Measurements from ENCODE around the gene MUC5AC. TPM values are rescaled to one million over a fixed set of nuclear protein-coding genes. Genes with fewer than 3 reads are reported as not detected.
"Not testable (repeated sequence)": the region's sequence is repeated elsewhere in the genome, so short reads cannot be mapped to it uniquely, and the experiment has no call there.

The MUC5AC gene
- total RNA-seq, 2 experiments from 2014 or later = not detected

GRCh38 chr11:1209371-1210057 lies 51.8 kb downstream of the MUC5AC start:
- no peak overlapping the region for H3K27ac Mint-ChIP-seq

GRCh38 chr11:1211838-1212237 lies 54.1 kb downstream of the MUC5AC start:
- peaks cover 35 to 39% of the 10 kb centered on the region in 2 experiments for H3K9me3 ChIP-seq (ENCODE audit: control insufficient read depth in 1 of 2, insufficient read depth in 1 of 2, low read length in 2 of 2)
- no peaks in the 10 kb centered on the region for H3K27me3 ChIP-seq (ENCODE audit: control insufficient read depth in 1 of 2, insufficient read depth in 2 of 2, low read length in 2 of 2)
- ChIA-PET CTCF (no interaction called here), POLR2A (no interaction called here)
- H3K4me3 ChIP-seq (ENCODE audit: low read length) = no peak overlapping the region
- no peaks in the 10 kb centered on the region for H3K4me1 Mint-ChIP-seq (ENCODE audit: low read depth)
- no peaks in the 10 kb centered on the region for H3K36me3 ChIP-seq (ENCODE audit: insufficient read depth, low read length)
- H3K4me3 Mint-ChIP-seq = no peak overlapping the region
- TF ChIP-seq CTCF (IDR thresholded peaks at IDR 0.05) = no peak
- no peak for DNase-seq
- intact Hi-C loops (cut with DNase I, micrococcal nuclease) = no loop called here
- H3K9me3 Mint-ChIP-seq = peaks cover 11% of the 10 kb centered on the region
- peaks cover 9% of the 10 kb centered on the region for H3K27me3 Mint-ChIP-seq
- no peak for ATAC-seq (ENCODE audit: poor library complexity)
- no peaks in the 10 kb centered on the region for H3K4me1 ChIP-seq (ENCODE audit: insufficient read depth, low read length)
- no peaks in the 10 kb centered on the region for H3K36me3 Mint-ChIP-seq (ENCODE audit: low read depth)
- H3K27ac ChIP-seq (ENCODE audit: low read depth in 1 of 2, low read length in 2 of 2) = no peak overlapping the region
- no peak overlapping the region for H3K27ac Mint-ChIP-seq

More at GRCh38 chr11:1209371-1210057, 51.8 kb downstream of the MUC5AC start:
- H3K27ac ChIP-seq (ENCODE audit: low read depth in 1 of 2, low read length in 2 of 2) = no peak overlapping the region
- peaks cover 29 to 35% of the 10 kb centered on the region in 2 experiments for H3K9me3 ChIP-seq (ENCODE audit: control insufficient read depth in 1 of 2, insufficient read depth in 1 of 2, low read length in 2 of 2)
- ATAC-seq (ENCODE audit: poor library complexity) (no peak), DNase-seq (peak in 1 of 14 experiments; percentile 3)
- Mint-ChIP-seq H3K36me3 (ENCODE audit: low read depth) (no peaks in the 10 kb centered on the region), H3K4me1 (ENCODE audit: low read depth) (no peaks in the 10 kb centered on the region), H3K4me3 (no peak overlapping the region), H3K27me3 (peaks cover 3% of the 10 kb centered on the region), H3K9me3 (peaks cover 11% of the 10 kb centered on the region)
- no peak for TF ChIP-seq CTCF (IDR thresholded peaks at IDR 0.05)
- H3K36me3 ChIP-seq (ENCODE audit: insufficient read depth, low read length) = no peaks in the 10 kb centered on the region
- intact Hi-C loops (cut with DNase I, micrococcal nuclease) = no loop called here
- ChIA-PET CTCF (no interaction called here), POLR2A (no interaction called here)
- H3K4me3 ChIP-seq (ENCODE audit: low read length) = no peak overlapping the region
- H3K27me3 ChIP-seq (ENCODE audit: control insufficient read depth in 1 of 2, insufficient read depth in 2 of 2, low read length in 2 of 2) = no peaks in the 10 kb centered on the region
- H3K4me1 ChIP-seq (ENCODE audit: insufficient read depth, low read length) = no peaks in the 10 kb centered on the region

- POLR2A ChIA-PET; H3K4me3 ChIP-seq (ENCODE audit: low read length); H3K4me1 ChIP-seq (ENCODE audit: insufficient read depth, low read length); intact Hi-C loops (cut with DNase I, micrococcal nuclease); CTCF ChIA-PET; H3K36me3 Mint-ChIP-seq (ENCODE audit: low read depth); H3K27ac Mint-ChIP-seq; H3K27ac ChIP-seq (ENCODE audit: low read depth in 1 of 2, low read length in 2 of 2); H3K36me3 ChIP-seq (ENCODE audit: insufficient read depth, low read length); ATAC-seq (ENCODE audit: poor library complexity); H3K27me3 ChIP-seq (ENCODE audit: control insufficient read depth in 1 of 2, insufficient read depth in 2 of 2, low read length in 2 of 2); H3K4me3 Mint-ChIP-seq; DNase-seq; H3K4me1 Mint-ChIP-seq (ENCODE audit: low read depth): not testable (repeated sequence)
- H3K27me3 Mint-ChIP-seq = peaks cover 18% of the 10 kb centered on the region
- peaks cover 11% of the 10 kb centered on the region for H3K9me3 Mint-ChIP-seq
- peaks cover 20 to 29% of the 10 kb centered on the region in 2 experiments for H3K9me3 ChIP-seq (ENCODE audit: control insufficient read depth in 1 of 2, insufficient read depth in 1 of 2, low read length in 2 of 2)
These were observed 58.1 kb downstream of the MUC5AC start for GRCh38 chr11:1215826-1216225.

GRCh38 chr11:1217151-1217550 lies 59.4 kb downstream of the MUC5AC start:
- H3K4me3 Mint-ChIP-seq = no peak overlapping the region
- Histone ChIP-seq H3K4me1 (ENCODE audit: insufficient read depth, low read length) (no peaks in the 10 kb centered on the region), H3K27ac (ENCODE audit: low read depth in 1 of 2, low read length in 2 of 2) (no peak overlapping the region), H3K27me3 (ENCODE audit: control insufficient read depth in 1 of 2, insufficient read depth in 2 of 2, low read length in 2 of 2) (peaks cover 5 to 8% of the 10 kb centered on the region in 2 experiments), H3K36me3 (ENCODE audit: insufficient read depth, low read length) (no peaks in the 10 kb centered on the region), H3K9me3 (ENCODE audit: control insufficient read depth in 1 of 2, insufficient read depth in 1 of 2, low read length in 2 of 2) (peaks cover 15 to 19% of the 10 kb centered on the region in 2 experiments), H3K4me3 (ENCODE audit: low read length) (no peak overlapping the region)
- DNase-seq (no peak), ATAC-seq (ENCODE audit: poor library complexity) (no peak)
- no peaks in the 10 kb centered on the region for H3K4me1 Mint-ChIP-seq (ENCODE audit: low read depth)
- CTCF ChIA-PET = no interaction called here
- no peak overlapping the region for H3K27ac Mint-ChIP-seq
- no peak for TF ChIP-seq CTCF (IDR thresholded peaks at IDR 0.05)
- intact Hi-C loops (cut with DNase I, micrococcal nuclease) = no loop called here
- peaks cover 5% of the 10 kb centered on the region for H3K9me3 Mint-ChIP-seq
- no peaks in the 10 kb centered on the region for H3K36me3 Mint-ChIP-seq (ENCODE audit: low read depth)
- POLR2A ChIA-PET = no interaction called here
- peaks cover 22% of the 10 kb centered on the region for H3K27me3 Mint-ChIP-seq
